ENCODE measurements around the gene KIAA0930. TPM values are rescaled to one million over a fixed set of nuclear protein-coding genes. Genes with fewer than 3 reads are reported as not detected.

KIAA0930 gene
- total RNA-seq, 1 experiment from 2014 or later = 55.5 TPM

DNA sequence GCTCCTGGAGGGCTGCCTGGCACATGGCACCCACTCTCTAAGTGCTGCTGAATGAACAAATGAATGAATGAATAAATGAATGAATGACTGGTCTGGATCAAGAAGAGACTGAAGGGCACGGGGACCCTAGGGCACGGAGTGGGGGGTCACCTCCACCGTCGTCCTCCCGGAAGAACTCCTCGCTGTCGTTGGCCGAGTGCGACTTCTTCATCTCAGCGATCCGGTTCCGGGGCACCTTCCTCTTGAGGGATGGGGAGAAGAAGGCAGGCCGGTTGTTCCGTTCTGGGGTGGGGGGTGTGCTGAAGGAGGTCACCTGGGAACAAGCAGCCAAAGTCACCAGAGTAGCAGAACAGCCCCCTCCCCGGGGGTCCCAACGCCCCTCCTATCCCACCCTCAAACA lies 41.0 kb downstream of the KIAA0930 start:
- H3K4me1 ChIP-seq (replicated peaks; ENCODE audit: insufficient read depth) = peaks cover 20% of the 10 kb centered on the region
- H3K9me2 ChIP-seq (ENCODE audit: insufficient read depth) = no peaks in the 10 kb centered on the region
- DNase-seq = no peak
- H3K4me3 ChIP-seq = no peak overlapping the region
- TF ChIP-seq, protein P1, sequence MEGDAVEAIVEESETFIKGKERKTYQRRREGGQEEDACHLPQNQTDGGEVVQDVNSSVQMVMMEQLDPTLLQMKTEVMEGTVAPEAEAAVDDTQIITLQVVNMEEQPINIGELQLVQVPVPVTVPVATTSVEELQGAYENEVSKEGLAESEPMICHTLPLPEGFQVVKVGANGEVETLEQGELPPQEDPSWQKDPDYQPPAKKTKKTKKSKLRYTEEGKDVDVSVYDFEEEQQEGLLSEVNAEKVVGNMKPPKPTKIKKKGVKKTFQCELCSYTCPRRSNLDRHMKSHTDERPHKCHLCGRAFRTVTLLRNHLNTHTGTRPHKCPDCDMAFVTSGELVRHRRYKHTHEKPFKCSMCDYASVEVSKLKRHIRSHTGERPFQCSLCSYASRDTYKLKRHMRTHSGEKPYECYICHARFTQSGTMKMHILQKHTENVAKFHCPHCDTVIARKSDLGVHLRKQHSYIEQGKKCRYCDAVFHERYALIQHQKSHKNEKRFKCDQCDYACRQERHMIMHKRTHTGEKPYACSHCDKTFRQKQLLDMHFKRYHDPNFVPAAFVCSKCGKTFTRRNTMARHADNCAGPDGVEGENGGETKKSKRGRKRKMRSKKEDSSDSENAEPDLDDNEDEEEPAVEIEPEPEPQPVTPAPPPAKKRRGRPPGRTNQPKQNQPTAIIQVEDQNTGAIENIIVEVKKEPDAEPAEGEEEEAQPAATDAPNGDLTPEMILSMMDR (conservative IDR thresholded peaks at IDR 0.05) = no peak
- TF ChIP-seq EZH2 (IDR thresholded peaks at IDR 0.05; ENCODE audit: low read depth) = no peak
- BruUV-seq (replicated peaks) = no TSS peak
- no peaks in the 10 kb centered on the region for H3K27me3 ChIP-seq (ENCODE audit: insufficient read depth, low read depth)
- no peaks in the 10 kb centered on the region for H3K36me3 ChIP-seq (ENCODE audit: low read depth)
- peaks cover 13% of the 10 kb centered on the region; the same call in 1 of the 2 replicates for H3F3A ChIP-seq (ENCODE audit: insufficient read depth, low read depth)
- intact Hi-C loops (cut with micrococcal nuclease; ENCODE audit: unreplicated experiment) = no loop called here
- H3K9me3 ChIP-seq (ENCODE audit: insufficient read depth, low read depth) = no peaks in the 10 kb centered on the region
- no peak overlapping the region for H3K27ac ChIP-seq
- POLR2A ChIA-PET (ENCODE audit: unreplicated experiment) = no interaction called here
- CTCF ChIA-PET = no interaction called here
- H3K4me2 ChIP-seq = no peak overlapping the region
- no peak overlapping the region for H2AFZ ChIP-seq
- H3K79me2 ChIP-seq (ENCODE audit: low read depth) = no peaks in the 10 kb centered on the region
- no peaks in the 10 kb centered on the region for H4K20me1 ChIP-seq (ENCODE audit: insufficient read depth)

DNA sequence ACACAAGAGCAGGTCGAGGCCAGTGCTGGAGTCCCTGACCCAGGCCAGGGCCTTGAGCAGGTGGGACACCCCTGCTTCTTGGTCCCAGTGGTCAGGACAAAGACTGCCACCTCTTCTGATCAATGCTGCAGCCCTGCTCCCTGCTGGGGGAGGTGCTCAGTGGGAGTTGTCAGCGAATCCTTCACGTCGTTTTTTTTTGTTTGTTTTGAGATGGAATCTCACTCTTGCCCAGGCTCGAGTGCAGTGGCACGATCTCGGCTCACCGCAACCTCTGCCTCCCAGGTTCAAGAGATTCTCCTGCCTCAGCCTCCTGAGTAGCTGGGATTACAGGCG lies 42.3 kb downstream of the KIAA0930 start:
- Histone ChIP-seq H3K27me3 (ENCODE audit: insufficient read depth, low read depth) (no peaks in the 10 kb centered on the region), H3K79me2 (ENCODE audit: low read depth) (no peaks in the 10 kb centered on the region), H3K9me3 (ENCODE audit: insufficient read depth, low read depth) (no peaks in the 10 kb centered on the region), H3K9me2 (ENCODE audit: insufficient read depth) (no peaks in the 10 kb centered on the region), H3K4me1 (replicated peaks; ENCODE audit: insufficient read depth) (peaks cover 20% of the 10 kb centered on the region), H3K4me3 (no peak overlapping the region), H3K27ac (no peak overlapping the region), H4K20me1 (ENCODE audit: insufficient read depth) (no peaks in the 10 kb centered on the region), H2AFZ (no peak overlapping the region), H3F3A (ENCODE audit: insufficient read depth, low read depth) (peaks cover 13% of the 10 kb centered on the region; the same call in 1 of the 2 replicates), H3K36me3 (ENCODE audit: low read depth) (no peaks in the 10 kb centered on the region), H3K4me2 (no peak overlapping the region)
- DNase-seq = no peak
- intact Hi-C loops (cut with micrococcal nuclease; ENCODE audit: unreplicated experiment) = no loop called here
- no TSS peak for BruUV-seq (replicated peaks)
- ChIA-PET CTCF (no interaction called here), POLR2A (ENCODE audit: unreplicated experiment) (no interaction called here)
- TF ChIP-seq, protein P1 (conservative IDR thresholded peaks at IDR 0.05) = no peak
- TF ChIP-seq EZH2 (IDR thresholded peaks at IDR 0.05; ENCODE audit: low read depth) = no peak

DNA sequence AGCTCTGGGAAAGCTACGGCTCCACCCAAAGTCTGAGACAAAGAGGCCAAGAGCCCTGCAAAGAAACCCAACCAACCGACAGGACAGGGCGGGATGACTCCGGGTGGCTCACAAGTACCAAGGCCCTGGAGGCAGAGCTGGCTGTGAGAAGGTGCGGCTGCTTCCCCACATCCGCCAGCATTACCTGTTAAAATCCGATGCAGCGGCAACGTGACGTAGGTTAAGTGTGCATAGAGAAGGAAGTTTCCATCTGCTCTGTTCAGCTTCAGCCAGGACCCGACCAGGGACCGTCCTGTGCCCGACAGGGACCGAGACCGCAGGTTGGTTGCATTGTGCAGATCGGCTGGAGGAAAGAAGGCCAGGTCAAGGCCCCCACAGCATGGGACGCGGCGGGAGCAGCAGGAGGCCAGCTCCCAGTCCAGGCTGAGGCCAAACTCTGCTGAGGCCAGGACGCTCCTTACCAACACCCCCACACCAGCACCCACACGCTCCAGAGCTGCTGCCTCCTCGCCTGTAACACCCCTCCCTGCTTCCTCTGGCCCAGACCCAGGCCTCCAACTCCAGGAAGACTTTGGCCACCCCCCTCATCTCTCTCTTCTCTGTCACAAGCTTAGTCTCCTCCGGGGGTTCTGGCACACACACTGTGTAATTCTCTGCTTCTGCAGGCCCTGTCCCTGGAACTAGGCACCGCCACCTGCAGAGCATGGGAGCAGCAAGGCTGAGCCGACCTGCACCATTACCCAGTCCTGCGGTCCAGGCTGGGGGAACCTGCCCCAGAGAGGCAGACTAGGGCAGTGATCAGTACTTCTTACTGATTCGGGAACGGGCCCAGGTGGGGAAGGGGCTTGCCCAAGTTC lies 42.9 kb downstream of the KIAA0930 start:
- Histone ChIP-seq H3K27me3 (ENCODE audit: insufficient read depth, low read depth) (no peaks in the 10 kb centered on the region), H3K27ac (no peak overlapping the region), H3K79me2 (ENCODE audit: low read depth) (no peaks in the 10 kb centered on the region), H4K20me1 (ENCODE audit: insufficient read depth) (no peaks in the 10 kb centered on the region), H3K9me2 (ENCODE audit: insufficient read depth) (no peaks in the 10 kb centered on the region), H3F3A (ENCODE audit: insufficient read depth, low read depth) (peaks cover 13% of the 10 kb centered on the region; the same call in 1 of the 2 replicates), H3K4me3 (no peak overlapping the region), H2AFZ (no peak overlapping the region), H3K4me2 (no peak overlapping the region), H3K9me3 (ENCODE audit: insufficient read depth, low read depth) (no peaks in the 10 kb centered on the region), H3K36me3 (ENCODE audit: low read depth) (no peaks in the 10 kb centered on the region), H3K4me1 (replicated peaks; ENCODE audit: insufficient read depth) (peaks cover 20% of the 10 kb centered on the region)
- intact Hi-C loops (cut with micrococcal nuclease; ENCODE audit: unreplicated experiment) = no loop called here
- POLR2A ChIA-PET (ENCODE audit: unreplicated experiment) = no interaction called here
- no TSS peak for BruUV-seq (replicated peaks)
- CTCF ChIA-PET = no interaction called here
- TF ChIP-seq EZH2 (IDR thresholded peaks at IDR 0.05; ENCODE audit: low read depth) = no peak
- TF ChIP-seq, protein P1 (conservative IDR thresholded peaks at IDR 0.05) = no peak
- no peak for DNase-seq

Data from PC-9 (cell line).